GM10266 (cell line): Measurements from ENCODE around the gene C18orf54.

Source experiments
- DNase-seq: peaks from one replicate; pipeline ENCODE4 v3.0.0; 2012; ENCODE audit errors: extremely low spot score
- CTCF ChIP-seq: IDR thresholded peaks from 2 replicates; pipeline ENCODE4 v1.5.1; 2012; ENCODE audit warnings: mild to moderate bottlenecking, low read depth; ENCODE audit not compliant: control insufficient read depth, insufficient read depth; ENCODE audit errors: missing control alignments

C18orf54 gene

GRCh38 chr18:54330768-54331548 lies 26.7 kb upstream of the C18orf54 start:
- no peak for DNase-seq
- TF ChIP-seq CTCF, result peak; percentile 6

GRCh38 chr18:54335638-54336173 lies 22.0 kb upstream of the C18orf54 start:
- no peak for TF ChIP-seq CTCF
- no peak for DNase-seq

GRCh38 chr18:54338230-54338629 lies 19.5 kb upstream of the C18orf54 start:
- no peak for TF ChIP-seq CTCF
- no peak for DNase-seq

- DNase-seq, result no peak
- TF ChIP-seq CTCF, result no peak
Observed at GRCh38 chr18:54351186-54351585, 6.5 kb upstream of the C18orf54 start.

- DNase-seq, result no peak
- no peak for TF ChIP-seq CTCF
Observed at GRCh38 chr18:54357082-54357659, 535 bp upstream of the C18orf54 start.

- no peak for TF ChIP-seq CTCF
- no peak for DNase-seq
Observed at GRCh38 chr18:54358495-54359040, 862 bp downstream of the C18orf54 start.

GRCh38 chr18:54359233-54359632 lies 1.5 kb downstream of the C18orf54 start:
- no peak for TF ChIP-seq CTCF
- no peak for DNase-seq
